Embryonic facial prominence (tissue), 1 donor: ENCODE results near the gene CMTM5.

Experiments used
- DNase-seq: peaks from one replicate; pipeline ENCODE4 v3.0.0-alpha.2; 2016; ENCODE audit errors: extremely low spot score

The CMTM5 gene, protein sequence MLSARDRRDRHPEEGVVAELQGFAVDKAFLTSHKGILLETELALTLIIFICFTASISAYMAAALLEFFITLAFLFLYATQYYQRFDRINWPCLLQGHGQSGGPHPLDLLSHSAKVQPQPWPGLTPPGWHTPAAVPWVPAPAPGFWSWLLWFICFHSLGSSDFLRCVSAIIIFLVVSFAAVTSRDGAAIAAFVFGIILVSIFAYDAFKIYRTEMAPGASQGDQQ

GRCh38 chr14:23376482-23377197, at the start of gene CMTM5:
CMTM5 (plus strand) TSS chr14:23377046; CDS start chr14:23377252, 206 bp downstream.
- no peak for DNase-seq

GRCh38 chr14:23327947-23328744, 48.7 kb upstream of the CMTM5 start:
- peak; percentile 55 for DNase-seq

GRCh38 chr14:23335623-23336022, 41.2 kb upstream of the CMTM5 start:
- DNase-seq = no peak

DNA sequence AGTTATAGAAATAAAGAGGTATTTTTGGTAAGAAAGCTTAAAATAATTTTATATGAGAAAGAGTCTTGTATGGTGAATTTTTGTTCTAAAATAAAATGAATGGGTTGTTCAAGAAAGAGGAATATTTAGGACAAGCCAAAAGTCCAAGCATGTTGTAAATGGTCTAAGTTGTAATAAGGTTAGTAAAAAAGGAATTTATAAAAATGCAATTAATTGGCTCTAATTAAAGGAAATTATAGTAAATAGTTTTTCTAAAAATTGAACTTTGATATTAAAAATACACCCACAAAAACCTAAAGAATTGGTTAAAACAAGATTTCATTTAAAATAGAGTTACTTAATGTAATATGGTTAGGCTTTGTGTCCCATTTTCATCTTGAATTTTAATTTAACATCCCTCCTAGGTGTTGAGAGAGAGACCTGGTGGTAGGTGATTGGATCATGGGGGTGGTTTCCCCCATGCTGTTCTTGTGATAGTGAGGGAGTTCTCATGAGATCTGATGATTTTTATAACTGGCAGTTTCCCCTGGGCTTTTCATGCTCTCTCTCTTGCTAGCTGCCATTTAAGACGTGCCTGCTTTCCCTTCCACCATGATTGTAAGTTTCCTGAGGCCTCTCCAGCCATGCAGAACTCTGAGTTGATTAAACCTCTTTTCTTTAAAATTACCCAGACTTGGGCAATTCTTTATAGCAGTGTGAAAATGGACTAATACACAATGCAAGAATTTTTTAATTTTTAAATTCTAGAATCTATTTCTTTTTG, 37.2 kb upstream of the CMTM5 start:
- DNase-seq = no peak

DNA sequence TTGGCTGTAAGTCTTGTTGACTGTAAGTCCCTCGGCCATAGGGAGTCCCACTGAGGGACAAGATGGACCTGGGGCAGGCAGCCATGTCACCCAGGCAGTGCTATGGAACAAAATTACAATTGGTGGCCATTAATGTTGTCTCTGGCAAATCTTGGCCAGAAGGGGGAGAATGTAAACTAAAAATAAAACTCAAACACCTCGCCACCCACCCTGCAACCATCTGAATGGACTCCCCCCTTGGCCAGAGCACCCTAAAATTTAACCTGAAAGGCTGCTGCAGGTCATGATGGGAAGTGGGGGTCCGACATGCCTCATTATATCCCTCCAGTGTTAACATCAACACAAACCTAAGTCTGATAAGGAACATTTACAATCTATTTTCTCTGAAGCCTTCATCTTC, 32.4 kb upstream of the CMTM5 start:
- DNase-seq = no peak

DNA sequence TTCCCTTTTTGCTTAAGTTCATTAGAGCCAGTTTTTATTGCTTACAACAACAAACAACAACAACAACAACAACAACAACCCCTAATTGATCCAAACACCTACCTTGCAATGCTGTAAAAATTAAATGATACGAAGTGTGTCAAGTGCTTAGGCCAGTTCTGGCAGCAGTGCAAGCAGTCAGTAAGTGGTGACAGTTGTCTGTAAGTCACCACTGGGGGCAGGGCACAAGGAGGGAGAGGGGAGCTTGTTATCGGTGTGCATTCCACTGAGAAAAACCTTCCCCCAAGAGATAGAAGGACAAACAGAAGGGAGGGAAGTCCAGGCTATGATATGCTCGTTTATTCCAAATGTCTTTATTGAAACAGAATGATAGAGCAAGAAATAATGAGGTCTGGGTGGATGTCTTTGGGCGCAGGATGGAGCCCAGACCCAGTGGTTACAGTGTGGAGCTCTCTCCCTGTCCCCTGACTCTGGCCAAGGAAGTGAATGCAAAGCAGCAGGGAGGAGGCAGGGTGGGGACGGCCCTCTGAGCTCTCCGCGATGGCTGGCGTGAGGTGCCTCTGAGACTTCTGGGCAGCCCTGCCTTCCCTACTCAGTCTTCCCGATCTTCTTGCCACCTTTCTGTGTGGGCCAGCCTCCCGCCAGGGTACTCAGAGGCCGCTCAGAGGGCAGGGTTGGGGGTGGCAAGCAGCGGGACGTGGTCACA, 30.7 kb upstream of the CMTM5 start:
- no peak for DNase-seq

DNA sequence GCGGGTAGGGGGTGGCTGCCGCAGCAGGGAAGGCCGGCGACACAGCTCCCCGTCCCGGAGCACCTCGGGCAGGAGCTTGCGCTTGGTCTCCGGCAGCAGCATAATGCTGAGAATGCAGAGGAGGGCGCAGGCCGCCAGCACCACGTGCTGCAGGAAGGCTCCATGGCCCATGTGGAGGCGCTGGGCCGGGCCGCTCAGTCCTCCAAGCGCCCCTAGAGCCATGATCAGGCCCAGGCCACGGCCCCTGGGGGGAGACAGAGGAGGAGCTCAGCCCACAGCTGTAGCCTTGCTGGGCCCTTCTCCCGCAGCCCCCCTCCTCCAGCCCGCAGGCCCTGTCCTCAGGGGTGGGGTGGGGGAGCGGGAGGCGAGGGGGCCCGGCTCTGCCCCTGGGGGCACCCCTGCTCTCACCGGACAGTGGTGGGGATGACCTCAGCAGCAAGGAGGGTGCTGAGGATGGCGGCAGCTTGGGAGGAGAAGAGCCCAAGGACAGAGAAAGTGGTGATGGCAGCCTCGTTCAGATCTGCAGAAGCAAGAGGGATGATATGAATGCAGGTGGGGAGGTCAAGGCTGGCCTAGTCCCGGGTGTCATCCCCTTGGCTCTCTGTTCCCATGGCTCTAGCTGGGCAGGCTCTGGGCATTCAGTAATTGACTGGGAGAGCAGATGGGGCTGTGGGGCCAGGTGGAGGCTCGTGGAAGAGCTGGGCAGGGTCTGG, 30.0 kb upstream of the CMTM5 start:
- no peak for DNase-seq

DNA sequence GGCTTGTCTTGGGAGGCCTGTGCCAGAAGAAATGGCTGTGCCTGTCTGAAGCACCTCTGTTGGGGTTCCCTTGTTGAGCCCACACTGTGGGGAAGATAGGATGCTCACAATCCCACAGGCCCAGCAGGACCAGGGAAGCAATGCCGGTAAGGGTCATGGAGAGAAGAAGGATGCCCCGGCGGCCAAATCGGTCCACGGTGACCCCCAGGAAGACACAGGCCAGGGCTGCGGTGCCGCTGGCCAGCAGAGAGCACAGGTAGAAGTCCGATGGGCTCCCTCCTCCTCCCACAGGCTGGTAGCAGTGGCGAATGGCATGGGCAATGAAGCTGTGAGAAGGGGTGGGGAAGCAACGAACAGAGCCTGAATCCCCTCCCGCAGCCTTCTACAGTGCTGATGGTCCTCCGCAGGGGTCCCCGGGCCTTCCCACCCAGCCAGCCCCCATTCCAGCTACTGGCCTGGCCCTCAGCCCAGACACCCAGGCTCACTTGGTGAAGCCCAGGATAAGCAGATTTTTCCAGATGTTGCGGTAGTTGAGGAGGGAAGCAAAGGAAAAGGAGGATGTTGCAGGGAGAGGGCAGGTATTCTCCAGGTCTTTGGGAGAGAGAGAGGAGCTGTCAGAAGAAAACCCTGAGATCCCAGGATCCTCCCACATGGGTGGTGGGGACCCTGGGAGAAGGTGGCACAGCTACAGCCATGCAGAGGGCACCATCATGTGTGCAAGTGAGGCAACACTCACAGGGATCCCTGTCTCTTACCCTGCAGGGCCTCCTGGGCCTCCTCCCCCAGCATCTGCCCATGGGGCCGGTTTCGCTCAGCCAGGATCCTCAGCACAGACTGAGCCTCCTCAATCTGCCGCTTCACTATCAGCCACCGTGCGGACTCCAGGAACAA, 29.2 kb upstream of the CMTM5 start:
- DNase-seq = no peak

GRCh38 chr14:23348297-23348655, 28.6 kb upstream of the CMTM5 start:
- no peak for DNase-seq

DNA sequence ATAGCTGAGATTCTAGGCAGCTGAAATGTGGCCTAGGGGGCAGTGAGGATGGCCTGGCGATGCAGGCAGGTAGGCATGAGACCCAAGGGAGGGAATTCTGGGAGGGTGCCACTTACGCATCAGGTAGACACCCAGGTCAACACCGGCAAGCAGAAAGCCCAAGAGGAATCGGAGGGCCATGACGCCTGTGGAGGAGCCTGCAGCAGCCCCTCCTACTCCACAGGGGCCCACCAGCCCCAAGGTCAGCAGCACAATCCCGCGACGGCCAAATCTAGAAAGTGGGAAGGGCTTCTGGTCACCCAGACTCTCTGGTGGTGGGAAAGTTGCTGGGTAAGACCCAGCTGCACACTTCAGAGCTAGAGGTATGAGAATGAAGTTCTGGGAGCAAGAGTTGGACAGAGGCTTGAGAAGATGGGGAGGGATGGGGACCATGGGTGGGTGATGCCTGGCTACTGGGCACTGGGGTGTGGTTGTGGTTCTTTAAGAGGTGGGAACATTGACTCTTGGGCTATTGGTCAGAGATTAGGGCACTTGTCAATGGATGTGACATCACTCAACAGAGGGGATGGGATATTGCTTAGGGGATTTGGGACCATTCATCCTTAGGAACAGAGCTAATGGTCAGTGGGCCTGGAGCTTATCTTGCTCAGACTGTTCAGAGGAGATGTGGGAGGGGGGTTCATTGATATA, 27.5 kb upstream of the CMTM5 start:
- no peak for DNase-seq

GRCh38 chr14:23351681-23352505, 25.0 kb upstream of the CMTM5 start:
- DNase-seq = no peak

- peak; percentile 90 for DNase-seq
Measured at GRCh38 chr14:23352506-23353432, 24.1 kb upstream of the CMTM5 start, which contains the start of gene SLC22A17. SLC22A17 (minus strand) TSS chr14:23352887.

GRCh38 chr14:23353433-23353780, 23.4 kb upstream of the CMTM5 start:
- no peak for DNase-seq

DNA sequence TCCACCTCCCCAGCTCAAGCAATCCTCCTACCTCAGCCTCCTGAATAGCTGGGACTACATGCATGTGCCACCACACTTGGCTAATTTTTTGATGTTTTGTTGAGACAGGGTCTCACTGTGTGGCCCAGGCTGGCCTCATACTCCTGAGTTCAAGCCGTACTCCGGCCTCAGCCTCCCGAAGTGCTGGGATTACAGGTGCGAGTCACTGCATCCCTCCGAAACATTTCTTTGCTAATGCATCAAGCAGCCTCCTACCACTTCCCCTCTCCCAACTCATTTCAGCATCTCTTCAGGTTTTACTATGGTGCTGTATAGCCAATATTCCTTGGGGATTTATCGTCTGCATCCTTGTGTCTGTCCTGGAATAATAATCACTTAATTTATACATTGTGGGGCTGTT, 21.9 kb upstream of the CMTM5 start:
- no peak for DNase-seq

GRCh38 chr14:23355871-23356435, 20.9 kb upstream of the CMTM5 start:
- DNase-seq = no peak

DNA sequence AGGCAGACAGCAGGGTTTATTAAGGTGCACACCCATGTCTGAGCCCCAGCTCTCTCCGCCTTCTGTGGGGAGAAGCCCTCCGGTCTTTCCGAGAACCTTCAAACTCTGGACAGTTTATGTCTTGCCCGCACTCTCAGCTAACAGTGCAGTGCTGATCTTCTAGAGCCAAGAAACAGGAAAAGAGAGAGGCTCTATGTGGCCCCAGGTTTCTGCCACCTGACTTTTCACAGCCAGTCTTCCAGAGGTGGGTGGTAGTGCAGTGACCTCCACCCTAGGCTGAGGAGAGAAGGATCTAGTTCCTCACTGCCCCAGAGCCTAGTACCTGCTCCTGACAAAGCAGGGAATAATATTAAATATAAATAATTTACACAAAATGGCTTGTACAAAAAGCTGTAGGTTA, 20.2 kb upstream of the CMTM5 start:
- DNase-seq = no peak

DNA sequence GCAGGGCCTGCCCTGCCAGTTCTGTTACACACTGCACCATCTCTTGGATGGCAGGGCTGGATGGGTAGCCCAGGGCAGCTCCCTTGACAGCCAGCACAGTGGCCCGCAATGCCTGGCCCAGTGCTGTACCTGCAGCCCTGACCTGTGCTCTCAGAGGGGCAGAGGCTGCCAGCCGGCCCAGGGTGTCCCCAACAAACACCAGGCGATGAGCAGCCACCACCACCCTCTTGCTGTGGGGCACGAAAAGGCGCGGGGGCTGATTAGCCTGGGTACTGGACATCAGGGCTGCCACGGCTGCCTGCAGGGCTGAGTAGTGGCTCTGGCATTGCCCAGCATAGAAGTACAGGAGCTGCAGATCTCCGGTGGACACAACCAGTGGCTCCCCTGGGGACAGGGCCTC, 19.6 kb upstream of the CMTM5 start:
- no peak for DNase-seq
